ENCODE measurements around the gene ZNF701.

ZNF701 gene

GRCh38 chr19:52635786-52636570 is 65.9 kb downstream of the ZNF701 start:
- no peak for DNase-seq (ENCODE audit: insufficient read length, low spot score)
- no peak for FAIRE-seq
